HTERT RPE-1 (cell line): Measurements from ENCODE around the gene EPHB2.
"Not testable (repeated sequence)": the region's sequence is repeated elsewhere in the genome, so short reads cannot be mapped to it uniquely, and the experiment has no call there.

ENCODE experiments used
- in situ Hi-C: fragments of 300-500 bp; cut with MboI; formaldehyde crosslinking; loops from 4 replicates; pipeline ENCODE4 v1.14.3; 2020; ENCODE audit warnings: low sequenced_read_pairs

Gene EPHB2

DNA sequence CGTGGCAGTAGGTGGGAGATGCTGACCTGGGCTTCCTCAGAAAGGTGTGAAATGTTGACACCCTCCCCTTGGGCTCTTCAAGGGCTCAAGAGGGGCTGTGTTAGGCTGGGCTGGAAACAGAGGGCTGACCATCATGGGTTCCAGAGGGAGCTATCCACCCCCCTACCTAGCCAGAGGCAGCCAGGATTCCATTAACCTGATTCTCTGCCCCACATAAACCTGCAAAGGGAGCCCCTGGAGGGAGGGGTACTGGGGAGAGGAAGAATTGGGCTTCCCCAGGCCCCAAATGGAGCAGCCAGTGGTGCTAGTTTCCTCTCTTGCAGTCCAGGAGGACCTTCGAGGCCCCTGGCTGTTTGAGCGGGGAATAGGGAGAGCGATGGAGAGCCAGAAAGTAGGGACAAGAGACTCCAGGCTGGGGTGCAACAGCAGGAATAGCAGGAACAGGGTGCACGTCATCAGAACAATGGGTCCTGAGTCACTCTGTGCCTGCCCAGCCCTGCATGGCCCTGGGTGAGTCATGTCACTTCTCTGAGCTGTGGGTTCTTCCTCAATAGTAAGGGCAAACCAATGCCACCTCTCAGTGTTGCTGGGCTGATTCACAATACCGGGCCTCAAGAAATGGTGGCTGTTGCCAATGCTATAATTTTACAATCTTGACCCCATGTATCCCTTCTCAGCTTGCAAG is 121.2 kb downstream of the EPHB2 start:
- in situ Hi-C loops, result no loop called here

DNA sequence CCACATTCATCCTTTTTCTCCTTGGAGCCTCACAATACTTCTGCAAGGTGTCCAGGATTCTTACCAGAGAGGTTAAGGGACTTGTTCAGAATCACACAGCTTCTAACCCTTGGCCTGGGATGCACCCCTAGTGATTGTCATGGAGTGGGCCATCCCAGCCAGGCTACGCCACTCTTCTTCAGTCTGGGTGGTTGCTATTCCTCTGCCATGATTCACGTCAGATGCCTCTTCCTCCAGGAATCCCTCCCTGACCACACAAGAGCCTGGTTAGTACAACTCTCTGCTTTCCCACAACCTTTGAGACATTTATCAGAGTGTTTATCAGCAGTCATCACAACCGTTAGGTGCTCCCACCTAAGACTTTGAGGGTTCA is 121.8 kb downstream of the EPHB2 start:
- in situ Hi-C loops, result no loop called here

DNA sequence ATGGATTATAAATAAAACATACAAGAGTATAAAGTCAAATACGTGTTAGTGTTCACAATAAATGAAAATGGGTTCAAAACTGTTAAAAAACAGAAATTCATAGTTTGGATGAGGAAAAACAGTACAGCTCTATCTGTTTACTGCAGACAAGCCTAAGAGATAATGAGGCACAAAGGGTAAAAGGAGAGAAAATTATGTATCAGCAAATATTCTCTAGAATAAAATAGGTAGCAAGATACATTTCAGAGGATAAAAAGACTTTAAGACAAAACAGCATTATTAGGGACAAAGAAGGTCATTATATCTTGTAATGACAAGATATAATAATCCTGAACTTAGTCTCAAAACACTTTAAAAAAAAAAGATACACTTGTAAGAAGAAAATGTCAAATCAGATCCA is 123.1 kb downstream of the EPHB2 start:
- in situ Hi-C loops, result no loop called here

GRCh38 chr1:22834420-22834819 is 123.8 kb downstream of the EPHB2 start:
- in situ Hi-C loops, result not testable (repeated sequence)

DNA sequence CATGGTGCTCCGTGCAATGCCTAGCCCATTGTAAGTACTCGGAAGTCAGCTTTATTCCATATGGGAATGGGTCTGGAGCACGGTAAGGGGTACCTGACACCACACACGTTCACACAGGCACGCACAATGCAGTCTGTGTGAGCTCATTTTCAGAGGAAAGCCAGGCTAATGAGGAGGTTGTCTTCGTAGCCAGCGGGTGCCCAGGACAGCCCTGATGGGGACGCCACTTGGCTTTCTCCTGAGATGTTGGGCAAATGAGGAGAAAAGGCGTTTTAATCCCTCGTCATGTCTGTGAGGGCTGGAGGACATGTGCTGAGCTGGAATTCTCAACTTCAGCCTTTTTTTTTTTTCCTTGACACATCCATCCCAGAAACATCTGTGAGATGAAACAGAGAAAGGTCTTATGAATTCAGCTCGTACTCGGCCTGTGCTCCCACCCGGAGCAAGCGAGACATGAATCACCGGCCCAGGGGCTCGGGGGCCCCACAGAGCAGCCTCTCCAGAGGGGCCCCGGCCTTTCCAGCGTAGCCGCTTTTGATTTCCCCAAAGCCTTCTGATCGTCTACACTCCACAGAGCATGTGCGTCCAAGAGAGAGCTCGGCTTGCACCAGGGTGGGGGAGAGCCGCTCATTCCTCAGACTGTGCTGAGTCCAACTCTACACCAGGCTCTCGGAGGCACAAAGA is 125.1 kb downstream of the EPHB2 start:
- in situ Hi-C loops, result no loop called here

DNA sequence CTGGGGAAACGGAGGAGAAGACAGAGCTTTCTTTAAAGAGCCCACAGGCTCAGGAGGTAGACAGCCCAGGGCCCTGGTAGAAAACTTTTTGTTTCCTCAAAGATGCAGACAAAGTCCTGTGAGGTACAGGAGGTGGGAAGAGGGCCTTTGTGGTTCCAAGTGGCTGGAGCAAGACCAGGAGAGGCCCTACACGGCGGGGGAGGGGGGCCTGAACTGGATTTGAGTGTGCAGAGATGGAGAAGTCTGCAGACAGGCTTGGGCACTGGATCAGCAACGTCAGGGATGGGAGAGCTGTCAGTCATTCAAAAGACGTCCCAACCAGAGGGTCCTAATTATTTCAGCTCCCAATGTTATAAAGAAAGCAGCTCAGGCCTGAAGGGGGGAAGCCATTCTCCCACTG is 126.2 kb downstream of the EPHB2 start:
- in situ Hi-C loops, result no loop called here

- in situ Hi-C loops, result no loop called here
Observed at GRCh38 chr1:22837332-22837731, 126.7 kb downstream of the EPHB2 start.

DNA sequence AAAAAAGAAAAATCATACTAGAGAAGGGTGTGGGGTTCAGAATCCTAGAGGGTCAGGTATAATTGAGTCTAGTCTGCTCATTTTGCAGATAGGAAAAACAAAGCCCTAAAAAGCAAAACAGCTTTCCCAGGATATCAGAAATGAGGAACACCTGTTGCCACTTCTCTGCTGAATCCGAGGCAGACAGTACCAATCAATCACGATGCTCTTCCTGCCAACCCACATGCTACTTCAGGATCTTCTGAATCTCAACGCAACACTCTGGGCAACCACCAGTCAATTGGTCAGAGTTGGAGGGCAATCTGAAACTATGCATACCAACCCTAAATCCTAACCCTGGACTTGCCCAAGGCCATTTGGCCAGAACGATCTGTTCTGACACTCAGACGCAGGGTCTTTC is 128.3 kb downstream of the EPHB2 start:
- in situ Hi-C loops, result no loop called here

GRCh38 chr1:22839806-22840205 is 129.2 kb downstream of the EPHB2 start:
- in situ Hi-C loops, result no loop called here

- in situ Hi-C loops, result no loop called here
Observed at GRCh38 chr1:22841142-22841541, 130.5 kb downstream of the EPHB2 start.

GRCh38 chr1:22841860-22842281 is 131.2 kb downstream of the EPHB2 start:
- in situ Hi-C loops, result no loop called here

DNA sequence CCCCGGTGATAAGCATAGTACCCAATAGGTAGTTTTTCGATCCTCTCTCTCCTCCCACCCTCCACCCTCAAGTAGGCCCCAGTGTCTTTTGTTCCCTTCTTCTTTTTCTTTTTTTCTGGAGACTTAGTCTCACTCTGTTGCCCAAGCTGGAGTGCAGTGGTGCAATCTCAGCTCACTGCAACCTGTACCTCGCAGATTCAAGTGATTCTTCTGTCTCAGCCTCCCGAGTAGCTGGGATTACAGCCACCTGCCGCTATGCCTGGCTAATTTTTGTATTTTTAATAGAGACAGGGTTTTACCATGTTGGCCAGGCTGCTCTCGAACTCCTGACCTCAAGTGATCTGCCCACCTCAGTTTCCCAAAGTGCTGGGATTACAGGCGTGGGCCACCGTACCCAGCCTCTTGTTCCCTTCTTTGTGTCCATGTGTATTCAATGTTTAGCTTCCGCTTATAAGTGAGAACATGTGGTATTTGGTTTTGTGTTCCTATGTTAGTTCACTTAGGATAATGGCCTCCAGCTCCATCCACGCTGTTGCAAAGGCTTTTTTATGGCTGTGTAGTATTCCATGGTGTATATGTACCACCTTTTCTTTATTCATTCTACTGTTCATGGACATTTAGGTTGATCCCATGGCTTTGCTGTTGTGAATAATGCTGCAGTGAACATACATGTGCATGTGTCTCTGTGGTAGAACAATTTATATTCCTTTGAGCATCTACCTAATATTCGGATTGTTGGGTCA is 133.0 kb downstream of the EPHB2 start:
- in situ Hi-C loops, result not testable (repeated sequence)

DNA sequence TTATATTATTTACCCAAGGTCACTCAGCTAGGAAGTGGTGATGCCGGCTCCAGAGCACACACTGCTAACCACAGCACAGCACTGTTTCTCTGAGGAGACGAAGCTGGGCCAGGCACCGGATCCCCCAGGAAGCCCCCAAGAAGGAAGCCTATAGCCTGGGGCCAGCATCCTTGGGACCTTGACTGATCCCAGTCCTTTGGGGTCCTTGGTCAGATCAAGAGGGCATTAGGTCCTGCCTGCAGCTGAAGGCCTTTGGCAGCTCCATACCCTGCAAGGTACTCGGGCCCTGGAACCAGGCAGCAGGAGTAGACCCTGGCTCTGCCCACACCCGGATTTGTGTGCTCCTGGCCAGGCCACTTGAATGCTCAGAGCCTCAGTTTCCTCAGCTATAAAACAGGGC is 134.0 kb downstream of the EPHB2 start:
- in situ Hi-C loops, result no loop called here

GRCh38 chr1:22845398-22845935 is 134.8 kb downstream of the EPHB2 start:
- in situ Hi-C loops, result no loop called here

GRCh38 chr1:22846458-22846857 is 135.8 kb downstream of the EPHB2 start:
- in situ Hi-C loops, result no loop called here

GRCh38 chr1:22847249-22847648 is 136.6 kb downstream of the EPHB2 start:
- in situ Hi-C loops, result no loop called here

GRCh38 chr1:22847709-22848108 is 137.1 kb downstream of the EPHB2 start:
- in situ Hi-C loops, result no loop called here

DNA sequence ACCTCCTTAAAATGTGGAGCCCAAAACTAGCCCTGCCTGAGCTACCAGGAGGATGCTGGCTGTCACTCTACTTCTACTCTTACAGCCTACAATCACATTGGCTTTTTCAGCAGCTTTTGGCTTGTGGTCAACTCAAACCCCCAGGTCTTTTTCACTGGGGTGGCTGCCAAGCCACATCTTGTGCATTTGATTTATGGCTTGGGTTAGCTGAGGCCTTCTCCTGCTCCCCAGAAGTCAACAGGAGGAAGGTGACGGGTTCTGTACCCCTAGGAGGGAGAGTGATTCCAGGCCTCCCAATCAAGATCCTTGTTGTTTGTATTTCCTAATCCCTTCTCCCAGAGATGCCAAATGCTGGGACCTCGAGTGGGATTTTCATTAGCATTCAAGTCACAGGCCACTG is 137.8 kb downstream of the EPHB2 start:
- in situ Hi-C loops, result no loop called here

GRCh38 chr1:22849770-22850169 is 139.1 kb downstream of the EPHB2 start:
- in situ Hi-C loops, result no loop called here

- in situ Hi-C loops, result no loop called here
Observed at GRCh38 chr1:22850281-22850680, 139.6 kb downstream of the EPHB2 start.

DNA sequence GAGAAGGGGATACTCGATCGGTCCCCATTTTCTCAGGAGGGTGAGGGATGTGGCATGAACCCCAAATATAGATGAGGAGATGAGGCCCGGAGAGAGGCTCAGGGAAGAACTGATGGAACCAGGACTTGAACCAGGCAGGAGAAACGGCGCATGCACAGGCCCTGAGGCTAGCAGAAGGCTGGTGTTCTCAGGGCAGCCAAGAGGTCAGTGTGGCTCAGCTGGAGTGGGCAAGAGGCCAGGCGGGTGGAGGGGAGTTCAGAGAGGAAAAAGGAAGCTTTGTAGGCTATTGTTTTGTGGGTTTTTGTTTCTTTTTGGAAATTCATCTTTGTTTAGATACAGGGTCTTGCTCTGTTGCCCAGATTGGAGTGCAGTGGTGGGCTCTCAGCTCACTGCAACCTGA is 140.0 kb downstream of the EPHB2 start:
- in situ Hi-C loops, result no loop called here

DNA sequence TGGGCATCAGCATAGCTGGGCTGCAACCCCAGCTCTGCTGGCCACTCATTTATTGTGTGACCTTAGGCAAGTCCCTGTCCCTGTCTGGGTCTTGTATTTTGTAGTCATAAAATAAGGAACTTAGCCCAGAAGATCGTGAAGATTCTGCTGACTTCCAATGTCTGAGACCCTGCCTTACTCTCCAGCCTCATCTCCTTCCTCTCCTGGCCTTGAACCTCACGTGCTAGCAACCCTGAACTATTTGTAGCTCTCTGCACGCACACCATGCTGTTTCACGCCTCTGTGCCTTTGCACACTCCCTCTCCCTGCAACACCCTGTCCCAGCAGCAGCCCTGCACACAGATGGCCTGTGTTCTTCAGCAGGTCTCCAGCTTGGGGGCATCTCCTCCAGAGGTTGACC is 140.9 kb downstream of the EPHB2 start:
- in situ Hi-C loops, result no loop called here
